GM19467 (cell line): ENCODE measurements around the gene CRACR2B.

Source experiments
- ATAC-seq: cut with Tn5 transposase; IDR thresholded peaks from one replicate; pipeline ENCODE4 v1.9.1; 2021; ENCODE audit warnings: mild to moderate bottlenecking, moderate library complexity; ENCODE audit not compliant: unreplicated experiment

CRACR2B gene

GRCh38 chr11:864898-865297 lies 37.2 kb downstream of the CRACR2B start:
- no peak for ATAC-seq

GRCh38 chr11:865462-866430 lies 38.0 kb downstream of the CRACR2B start:
- no peak for ATAC-seq

DNA sequence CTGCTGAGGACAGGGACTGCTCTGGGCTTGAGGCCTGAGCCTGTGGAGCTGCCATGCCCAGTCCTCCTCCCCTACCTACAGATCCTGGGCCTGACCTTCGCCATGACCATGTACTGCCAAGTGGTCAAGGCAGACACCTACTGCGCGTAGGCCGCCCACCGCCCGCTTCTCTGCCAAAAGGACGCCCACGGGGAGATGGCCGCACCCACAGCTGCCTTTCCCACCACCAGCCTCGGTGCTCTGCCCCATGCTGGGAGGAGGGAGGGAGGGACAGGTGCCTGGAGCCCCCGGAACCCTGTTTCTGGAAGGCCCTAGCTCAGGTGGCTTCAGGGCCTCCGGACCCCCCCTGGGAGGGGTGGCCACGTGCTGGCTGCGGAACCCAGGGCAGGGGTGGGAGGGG lies 38.8 kb downstream of the CRACR2B start:
- ATAC-seq = no peak

DNA sequence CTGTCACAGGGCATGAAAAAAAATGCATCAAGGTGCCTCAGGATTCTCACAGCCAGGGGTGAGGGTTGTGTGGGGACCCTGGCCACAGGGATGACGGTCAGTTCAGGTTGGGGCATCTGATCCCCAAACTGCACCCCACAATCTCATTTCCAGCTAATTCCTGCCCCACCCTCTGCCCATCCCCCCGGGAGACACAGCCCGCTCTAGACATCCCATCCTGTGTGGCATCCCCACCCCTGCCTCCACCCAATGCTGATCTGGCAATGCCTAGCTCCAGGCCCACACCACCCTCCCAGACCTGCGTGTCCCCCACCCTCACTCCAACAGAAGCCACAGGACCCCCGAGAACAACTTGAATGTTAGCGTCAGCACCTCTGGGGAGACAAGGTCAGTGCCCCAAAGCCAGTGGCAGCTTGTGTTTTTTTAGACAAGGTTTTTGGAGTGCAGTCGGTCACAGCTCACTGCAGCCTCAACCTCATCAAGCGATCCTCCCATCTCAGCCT lies 40.2 kb downstream of the CRACR2B start:
- ATAC-seq = no peak

GRCh38 chr11:868394-868793 lies 40.7 kb downstream of the CRACR2B start:
- no peak for ATAC-seq

DNA sequence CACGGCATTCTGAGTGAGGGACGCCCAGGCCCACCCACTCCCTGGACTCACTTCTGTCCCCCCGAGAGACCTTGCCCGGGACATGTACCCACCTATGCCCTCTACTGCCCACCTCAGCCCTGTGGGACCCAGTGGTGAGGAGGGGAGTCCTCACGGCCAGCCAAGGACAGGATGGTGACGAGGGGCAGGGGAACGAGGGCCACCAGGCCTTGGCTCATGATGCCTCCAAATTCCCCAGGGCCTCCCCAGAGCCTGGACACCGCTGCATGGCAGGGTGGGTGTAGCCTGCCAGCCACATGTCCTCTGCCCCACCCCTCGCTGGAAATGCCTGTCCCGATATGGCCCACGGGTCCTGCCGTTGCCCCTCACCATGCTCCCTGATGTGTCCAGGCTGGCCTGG lies 41.1 kb downstream of the CRACR2B start:
- no peak for ATAC-seq

- no peak for ATAC-seq
These were observed 41.8 kb downstream of the CRACR2B start for GRCh38 chr11:869399-870126.

DNA sequence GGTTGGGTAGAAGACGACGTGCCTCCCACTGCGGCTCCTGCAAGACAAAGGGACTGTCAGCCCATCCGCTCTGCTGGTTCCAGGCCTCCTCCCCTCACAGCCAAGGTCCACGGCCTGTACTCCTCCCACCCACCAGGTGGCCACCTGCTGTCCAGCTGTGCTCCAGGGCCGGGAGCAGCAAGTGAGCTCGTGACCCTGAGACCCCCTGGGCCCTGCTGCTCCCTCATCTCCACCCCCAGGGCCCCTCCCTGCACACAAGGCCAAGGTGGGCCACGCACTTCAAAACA lies 42.4 kb downstream of the CRACR2B start:
- ATAC-seq = no peak

- no peak for ATAC-seq
These were observed 42.7 kb downstream of the CRACR2B start for GRCh38 chr11:870418-870817.

- no peak for ATAC-seq
These were observed 43.8 kb downstream of the CRACR2B start for GRCh38 chr11:871472-871871.

DNA sequence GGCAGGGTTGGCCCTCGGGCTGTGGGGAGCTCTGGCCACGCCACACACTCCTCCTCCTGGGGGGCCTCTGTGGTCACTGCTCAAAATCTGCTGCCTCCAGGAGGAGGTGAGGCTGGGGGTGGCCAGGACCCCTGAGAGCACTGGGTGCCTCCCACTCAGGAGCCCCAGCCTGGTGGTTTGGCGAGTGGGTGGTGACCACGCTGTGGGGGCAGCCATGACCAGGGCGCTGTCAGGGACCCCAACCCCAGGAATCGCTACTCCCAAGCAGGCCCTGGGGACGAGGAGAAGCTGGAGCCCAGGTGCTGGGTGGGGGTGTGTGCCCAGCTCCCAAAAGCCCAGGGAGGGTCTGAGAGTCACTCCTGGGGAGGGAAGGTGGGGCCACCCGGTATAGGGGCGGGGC lies 45.1 kb downstream of the CRACR2B start:
- ATAC-seq = no peak

DNA sequence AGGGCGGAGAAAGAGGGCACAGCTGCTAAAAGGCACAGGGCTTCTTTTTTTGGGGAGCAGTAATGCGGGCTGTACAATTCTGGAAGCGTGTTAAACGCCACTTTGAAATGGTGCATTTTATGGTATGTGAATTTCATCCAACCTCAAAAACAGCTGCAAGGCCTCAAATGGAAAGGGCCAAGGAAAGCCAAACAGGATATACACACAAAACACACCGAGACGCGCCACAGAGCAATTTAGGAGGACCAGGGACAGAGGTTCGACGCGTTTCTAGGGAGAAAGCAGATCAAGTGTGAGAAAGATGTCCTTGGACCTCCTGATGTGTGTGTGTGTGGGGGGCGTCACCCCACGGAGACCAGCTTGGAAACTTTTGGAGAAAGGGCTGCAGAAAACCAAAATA lies 46.0 kb downstream of the CRACR2B start:
- ATAC-seq = no peak

GRCh38 chr11:875203-875602 lies 47.5 kb downstream of the CRACR2B start:
- ATAC-seq = no peak

- ATAC-seq = no peak
These were observed 48.1 kb downstream of the CRACR2B start for GRCh38 chr11:875769-876301.

DNA sequence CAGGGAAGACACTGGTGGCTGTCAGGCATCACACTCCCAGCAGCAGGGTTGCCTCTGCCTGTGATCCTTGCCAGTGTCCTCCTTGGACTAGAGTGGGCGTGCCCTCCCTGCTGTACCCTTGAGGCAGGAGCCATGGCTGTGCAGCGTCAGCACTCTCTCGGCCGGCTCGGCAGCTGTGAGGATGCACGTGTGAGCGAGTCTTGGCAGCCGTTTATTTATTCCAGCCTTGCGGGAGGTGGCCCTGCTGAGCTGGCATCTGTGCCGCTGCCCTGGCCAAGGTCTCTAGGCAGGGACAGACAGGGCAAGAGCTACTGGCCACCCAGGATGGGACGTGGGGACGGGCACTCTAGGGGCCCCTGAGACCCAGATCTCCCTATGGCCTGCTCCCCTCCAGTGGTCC lies 48.8 kb downstream of the CRACR2B start:
- ATAC-seq = no peak

GRCh38 chr11:877565-877964 lies 49.8 kb downstream of the CRACR2B start:
- ATAC-seq = no peak

DNA sequence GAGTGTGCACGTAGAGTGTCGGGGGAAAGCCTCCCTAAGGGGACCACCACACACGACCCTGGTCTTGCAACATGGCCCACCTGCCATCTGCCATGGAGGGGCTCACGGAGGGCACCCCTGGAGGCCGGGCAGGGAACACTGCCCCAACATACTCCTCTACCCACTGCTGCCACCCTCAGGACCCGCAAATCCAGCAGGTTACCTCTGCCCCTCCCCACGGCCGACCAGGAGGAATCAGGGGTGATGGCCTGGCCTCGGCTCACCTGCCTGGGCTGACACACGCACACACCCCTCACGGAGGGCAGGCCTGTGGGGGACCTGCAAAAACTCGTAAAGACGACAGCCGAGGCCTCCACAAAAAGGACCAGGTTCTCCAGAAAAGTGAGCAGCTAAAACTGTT lies 52.7 kb downstream of the CRACR2B start:
- no peak for ATAC-seq
